Sigmoid colon (tissue), 7 donors: ENCODE results near the gene NR1H3. TPM values are rescaled to one million over a fixed set of nuclear protein-coding genes. Genes with fewer than 3 reads are reported as not detected.

Experiments
- DNase-seq: peaks from one replicate; pipeline ENCODE4 v3.0.0-alpha.2; 2019
- H3K27ac ChIP-seq, 4 donors: fragments of 200-600 bp; sonication (generic); one replicate each; pipeline ENCODE4 v1.5.1; 2016 to 2019; ENCODE audit warnings: mild to moderate bottlenecking in 1 of 4
- H3K27me3 ChIP-seq, 3 donors: fragments of 200-600 bp; sonication (generic); one replicate each; pipeline ENCODE4 v1.5.1; 2019; ENCODE audit warnings: mild to moderate bottlenecking in 1 of 3
- H3K36me3 ChIP-seq, 4 donors: fragments of 200-600 bp; sonication (generic); one replicate each; pipeline ENCODE4 v1.5.1; 2016 to 2019
- H3K4me1 ChIP-seq, 4 donors: fragments of 200-600 bp; sonication (generic); one replicate each; pipeline ENCODE4 v1.5.1; 2017 to 2019
- H3K4me3 ChIP-seq, 4 donors: fragments of 200-600 bp; sonication (generic); one replicate each; pipeline ENCODE4 v1.5.1; 2017 to 2019; ENCODE audit warnings: mild to moderate bottlenecking in 2 of 4, moderate library complexity in 1 of 4
- H3K9me3 ChIP-seq, 4 donors: fragments of 200-600 bp in 3 of 4; sonication (generic) in 3 of 4; one replicate each; pipeline versions ENCODE4 v1.5.1 to v1.6.1; 2013 to 2019
- CTCF ChIP-seq, 4 experiments: fragments of 450-650 bp in 3 of 4; fragments of 200-600 bp in 1 of 4; IDR thresholded peaks; one replicate each; pipeline ENCODE4 v1.5.1; 2016 to 2019; ENCODE audit warnings: antibody characterized with exemption in 4 of 4, mild to moderate bottlenecking in 3 of 4, moderate library complexity in 2 of 4
- EP300 ChIP-seq, 4 donors: sonication (generic); formaldehyde crosslinking; IDR thresholded peaks; one replicate each; pipeline ENCODE4 v1.6.1; 2017; ENCODE audit warnings: antibody characterized with exemption in 4 of 4
- POLR2A ChIP-seq, 2 donors: fragments of 450-650 bp; IDR thresholded peaks; one replicate each; pipeline ENCODE4 v1.6.1; 2016; ENCODE audit warnings: antibody characterized with exemption in 2 of 2, mild to moderate bottlenecking in 2 of 2, moderate library complexity in 2 of 2
- POLR2AphosphoS5 ChIP-seq, 4 donors: sonication (generic); formaldehyde crosslinking; IDR thresholded peaks; one replicate each; pipeline ENCODE4 v1.6.1; 2017; ENCODE audit warnings: antibody characterized with exemption in 4 of 4
- WGBS, 2 donors: extraction: QIAGEN DNeasy Blood & Tissue Kit; methylation state at CpG; one replicate each; pipeline ENCODE4 v1.1.7; 2013; 5-methylcytosine and 5-hydroxymethylcytosine counted together
- intact Hi-C: fragments of 100-400 bp; cut with DNase I; formaldehyde crosslinking; loops from one replicate; pipeline ENCODE4 v1.15.1; 2023
- polyA plus RNA-seq, 3 donors: library from polyadenylated mRNA; stranded (reverse); fragments of 200-250 nt; gene quantifications; one replicate each; pipeline ENCODE4 v1.2.3, GENCODE V29; 2013
- total RNA-seq, 4 donors: library from RNA; depleted of rRNA; stranded (reverse); fragments of >200 nt; gene quantifications; one replicate each; pipeline ENCODE4 v1.1.0, GENCODE V29; 2016
- donor health status: healthy with polysubstance abuse.
- donor health status: Bipolar disorder and iron deficiency.
- donor health status: healthy.

The NR1H3 gene
- total and polyA plus RNA-seq, 7 donors: 30.3 to 90.1 (median 54.5) TPM

DNA sequence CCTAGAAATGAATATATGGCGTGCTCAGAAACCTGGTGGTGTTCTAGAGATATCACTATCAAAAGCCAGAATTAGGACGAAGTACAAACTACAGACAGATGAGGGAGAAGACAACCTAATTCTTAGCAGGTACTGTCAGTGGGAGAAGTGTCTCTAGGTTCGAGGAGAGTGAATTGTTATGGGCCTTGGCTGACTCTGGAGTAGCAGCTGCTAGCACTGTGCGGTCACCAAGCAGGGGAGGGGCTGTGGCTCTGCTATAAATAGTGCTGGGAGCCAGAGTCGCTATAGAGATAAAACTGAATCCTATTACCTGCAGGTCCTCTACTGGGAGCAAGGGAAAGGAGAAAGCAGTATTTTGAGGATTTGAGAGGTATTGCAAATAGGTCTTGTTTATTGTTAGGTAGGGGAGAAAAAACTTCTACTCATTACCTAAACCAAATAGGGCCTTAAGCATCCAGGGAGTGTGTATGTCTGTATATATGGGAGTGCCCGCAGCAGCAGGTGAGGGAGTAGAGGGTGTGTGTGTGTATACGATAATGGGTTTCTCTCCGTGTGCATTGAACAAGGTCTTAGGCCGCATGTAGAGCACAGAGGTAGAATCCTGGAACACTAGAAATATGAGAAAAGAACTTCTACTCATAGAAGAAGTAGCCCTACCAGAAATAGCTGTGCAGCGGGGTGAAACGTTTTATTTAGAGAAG, 14.3 kb downstream of the NR1H3 start:
- Histone ChIP-seq H3K9me3 (no peaks in the 10 kb centered on the region), H3K4me3 (no peak overlapping the region), H3K4me1 (peaks cover 0 to 40% (median 38%) of the 10 kb centered on the region in 4 donors), H3K27me3 (no peaks in the 10 kb centered on the region), H3K27ac (peak overlapping the region; percentile 95 to 98 (median 96)), H3K36me3 (peaks cover 17 to 32% (median 28%) of the 10 kb centered on the region in 4 donors)
- DNase-seq: no peak
- 30 to 50% methylated on average over 11 of the region's 11 CpGs for WGBS, 2 donors
- intact Hi-C loops: loop anchor here (2.0 to 5.0 kb wide), 2 partner anchors 95 to 135 kb away; partner anchors contain the start of genes ARFGAP2 and SLC39A13
- TF ChIP-seq POLR2AphosphoS5 (IDR thresholded peaks at IDR 0.05) (no peak), POLR2A (IDR thresholded peaks at IDR 0.05) (no peak), EP300 (IDR thresholded peaks at IDR 0.05) (no peak), CTCF (IDR thresholded peaks at IDR 0.05) (no peak)

DNA sequence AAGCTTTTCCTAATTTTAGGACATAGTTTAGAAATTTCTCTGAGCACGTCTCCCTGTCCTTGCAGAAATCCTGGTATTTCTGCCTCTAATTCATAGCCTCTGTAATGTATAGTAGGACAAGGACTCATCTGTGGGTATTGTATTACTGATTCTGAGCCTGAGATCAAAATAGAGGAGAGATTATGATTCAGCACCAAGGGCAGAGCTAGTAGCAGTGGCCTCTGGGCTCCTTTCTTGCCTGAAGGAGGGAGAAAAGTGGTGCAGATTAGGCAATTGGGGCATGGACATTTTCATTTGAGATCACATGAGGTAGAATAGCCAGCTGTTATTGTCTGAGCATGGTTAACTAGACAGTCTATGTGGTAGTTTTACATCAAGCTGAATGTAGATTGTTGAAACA, 14.9 kb downstream of the NR1H3 start:
- Histone ChIP-seq H3K4me1 (peaks cover 0 to 40% (median 38%) of the 10 kb centered on the region in 4 donors), H3K27ac (peak overlapping the region in 1 of 4 donors; percentile 95), H3K36me3 (peaks cover 18 to 38% (median 34%) of the 10 kb centered on the region in 4 donors), H3K27me3 (no peaks in the 10 kb centered on the region), H3K4me3 (no peak overlapping the region), H3K9me3 (no peaks in the 10 kb centered on the region)
- TF ChIP-seq POLR2A (IDR thresholded peaks at IDR 0.05): no peak
- no peak for TF ChIP-seq CTCF (IDR thresholded peaks at IDR 0.05)
- TF ChIP-seq POLR2AphosphoS5 (IDR thresholded peaks at IDR 0.05): no peak
- TF ChIP-seq EP300 (IDR thresholded peaks at IDR 0.05): no peak
- intact Hi-C loops: loop anchor here (5.0 kb wide), 1 partner anchor 135 kb away; the partner anchor contains the start of gene SLC39A13
- no peak for DNase-seq
- 0% methylated on average over 1 of the region's 1 CpG for WGBS, 2 donors

- intact Hi-C loops: loop anchor here (5.0 kb wide), 1 partner anchor 133 kb away; the partner anchor contains the start of gene SLC39A13
- H3K36me3 ChIP-seq: peaks cover 30 to 58% (median 52%) of the 10 kb centered on the region in 4 donors
- 95 to 96% methylated on average over 28 of the region's 28 CpGs for WGBS, 2 donors
These were observed 16.9 kb downstream of the NR1H3 start for GRCh38 chr11:47274495-47275235.

GRCh38 chr11:47276923-47277322, 19.1 kb downstream of the NR1H3 start:
- Histone ChIP-seq H3K4me3 (no peak overlapping the region), H3K4me1 (peaks cover 0 to 10% (median 8%) of the 10 kb centered on the region in 4 donors), H3K36me3 (peaks cover 49 to 80% (median 71%) of the 10 kb centered on the region in 4 donors), H3K9me3 (no peaks in the 10 kb centered on the region), H3K27me3 (no peaks in the 10 kb centered on the region), H3K27ac (peak overlapping the region in 1 of 4 donors; percentile 22)
- no peak for DNase-seq
- WGBS, 2 donors: 94 to 97% methylated on average over 4 of the region's 4 CpGs
- intact Hi-C loops: no loop called here
- TF ChIP-seq POLR2AphosphoS5 (IDR thresholded peaks at IDR 0.05) (no peak), POLR2A (IDR thresholded peaks at IDR 0.05) (no peak), CTCF (IDR thresholded peaks at IDR 0.05) (no peak), EP300 (IDR thresholded peaks at IDR 0.05) (no peak)

More at GRCh38 chr11:47274495-47275235, 16.9 kb downstream of the NR1H3 start:
- Histone ChIP-seq H3K4me3 (no peak overlapping the region), H3K9me3 (no peaks in the 10 kb centered on the region), H3K4me1 (peaks cover 0 to 24% (median 23%) of the 10 kb centered on the region in 4 donors), H3K27ac (no peak overlapping the region), H3K27me3 (no peaks in the 10 kb centered on the region)
- peak; percentile 50 for DNase-seq
- TF ChIP-seq POLR2AphosphoS5 (IDR thresholded peaks at IDR 0.05): no peak
- no peak for TF ChIP-seq CTCF (IDR thresholded peaks at IDR 0.05)
- no peak for TF ChIP-seq EP300 (IDR thresholded peaks at IDR 0.05)
- no peak for TF ChIP-seq POLR2A (IDR thresholded peaks at IDR 0.05)
